ENCODE measurements around the gene PIGN. TPM values are rescaled to one million over a fixed set of nuclear protein-coding genes. Genes with fewer than 3 reads are reported as not detected.

PIGN gene
- total RNA-seq, 2 experiments from 2014 or later: 9.6 to 11.7 TPM

- Histone ChIP-seq H3K27me3 (ENCODE audit: control insufficient read depth in 1 of 2, insufficient read depth in 2 of 2, low read length in 2 of 2) (no peaks in the 10 kb centered on the region), H3K4me1 (ENCODE audit: insufficient read depth, low read length) (no peaks in the 10 kb centered on the region), H3K9me3 (ENCODE audit: control insufficient read depth in 1 of 2, insufficient read depth in 1 of 2, low read length in 2 of 2) (no peaks in the 10 kb centered on the region), H3K27ac (ENCODE audit: low read depth in 1 of 2, low read length in 2 of 2) (no peak overlapping the region), H3K4me3 (ENCODE audit: low read length) (no peak overlapping the region), H3K36me3 (ENCODE audit: insufficient read depth, low read length) (no peaks in the 10 kb centered on the region)
- Mint-ChIP-seq H3K36me3 (ENCODE audit: low read depth) (peaks cover 28% of the 10 kb centered on the region), H3K27me3 (no peaks in the 10 kb centered on the region), H3K9me3 (no peaks in the 10 kb centered on the region), H3K4me3 (no peak overlapping the region), H3K27ac (no peak overlapping the region), H3K4me1 (ENCODE audit: low read depth) (no peaks in the 10 kb centered on the region)
- CTCF ChIA-PET: no interaction called here
- TF ChIP-seq CTCF (IDR thresholded peaks at IDR 0.05): no peak
- intact Hi-C loops (cut with DNase I, micrococcal nuclease): no loop called here
- no peak for ATAC-seq (ENCODE audit: poor library complexity)
- no peak for DNase-seq
- POLR2A ChIA-PET: no interaction called here
Measured at GRCh38 chr18:62151068-62151771, 35.6 kb downstream of the PIGN start.

- CTCF ChIA-PET: no interaction called here
Measured at GRCh38 chr18:62144338-62144737, 42.5 kb downstream of the PIGN start.

DNA sequence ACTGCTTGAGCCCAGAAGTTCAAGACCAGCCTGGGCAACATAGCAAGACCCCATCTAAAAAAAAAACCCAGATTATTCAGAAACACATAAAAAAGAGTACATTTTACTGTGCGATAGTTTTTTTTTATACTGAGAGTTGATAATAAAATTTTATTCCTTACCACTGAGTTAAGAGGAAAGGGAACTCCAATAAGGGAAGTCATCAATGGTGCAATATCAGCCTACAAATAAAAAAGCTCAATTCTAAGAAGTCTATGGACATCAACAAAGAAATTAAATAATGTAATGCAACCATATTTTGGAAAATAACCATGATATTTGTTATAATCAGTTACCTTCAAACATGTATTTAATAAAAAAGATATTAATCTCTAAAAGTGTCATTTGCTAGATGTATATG is 46.6 kb downstream of the PIGN start:
- POLR2A ChIA-PET: no interaction called here
- Mint-ChIP-seq H3K27ac (no peak overlapping the region), H3K36me3 (ENCODE audit: low read depth) (peaks cover 35% of the 10 kb centered on the region), H3K9me3 (no peaks in the 10 kb centered on the region), H3K4me1 (ENCODE audit: low read depth) (no peaks in the 10 kb centered on the region), H3K4me3 (no peak overlapping the region), H3K27me3 (no peaks in the 10 kb centered on the region)
- ATAC-seq (ENCODE audit: poor library complexity) (no peak), DNase-seq (no peak)
- H3K27ac ChIP-seq (ENCODE audit: low read depth in 1 of 2, low read length in 2 of 2): no peak overlapping the region
- no peak for TF ChIP-seq CTCF (IDR thresholded peaks at IDR 0.05)
- CTCF ChIA-PET: interaction anchor here (1.2 kb wide), 1 partner anchor 9 kb away, joined by 3 read pairs; no protein-coding TSS in a partner anchor
- H3K27me3 ChIP-seq (ENCODE audit: control insufficient read depth in 1 of 2, insufficient read depth in 2 of 2, low read length in 2 of 2): no peaks in the 10 kb centered on the region
- H3K36me3 ChIP-seq (ENCODE audit: insufficient read depth, low read length): peaks cover 26% of the 10 kb centered on the region
- no peak overlapping the region for H3K4me3 ChIP-seq (ENCODE audit: low read length)
- no peaks in the 10 kb centered on the region for H3K4me1 ChIP-seq (ENCODE audit: insufficient read depth, low read length)
- intact Hi-C loops (cut with DNase I, micrococcal nuclease): no loop called here
- H3K9me3 ChIP-seq (ENCODE audit: control insufficient read depth in 1 of 2, insufficient read depth in 1 of 2, low read length in 2 of 2): no peaks in the 10 kb centered on the region

More at GRCh38 chr18:62144338-62144737, 42.5 kb downstream of the PIGN start:
- H3K36me3 ChIP-seq (ENCODE audit: insufficient read depth, low read length): peaks cover 19% of the 10 kb centered on the region
- TF ChIP-seq CTCF (IDR thresholded peaks at IDR 0.05): no peak
- no peaks in the 10 kb centered on the region for H3K4me1 Mint-ChIP-seq (ENCODE audit: low read depth)
- no peaks in the 10 kb centered on the region for H3K9me3 Mint-ChIP-seq
- DNase-seq (no peak), ATAC-seq (ENCODE audit: poor library complexity) (no peak)
- no peaks in the 10 kb centered on the region for H3K4me1 ChIP-seq (ENCODE audit: insufficient read depth, low read length)
- H3K4me3 Mint-ChIP-seq: no peak overlapping the region
- H3K27ac ChIP-seq (ENCODE audit: low read depth in 1 of 2, low read length in 2 of 2): no peak overlapping the region
- H3K4me3 ChIP-seq (ENCODE audit: low read length): no peak overlapping the region
- POLR2A ChIA-PET: no interaction called here
- peaks cover 34% of the 10 kb centered on the region for H3K36me3 Mint-ChIP-seq (ENCODE audit: low read depth)
- H3K27me3 Mint-ChIP-seq: no peaks in the 10 kb centered on the region
- no peaks in the 10 kb centered on the region for H3K27me3 ChIP-seq (ENCODE audit: control insufficient read depth in 1 of 2, insufficient read depth in 2 of 2, low read length in 2 of 2)
- H3K9me3 ChIP-seq (ENCODE audit: control insufficient read depth in 1 of 2, insufficient read depth in 1 of 2, low read length in 2 of 2): no peaks in the 10 kb centered on the region
- intact Hi-C loops (cut with DNase I, micrococcal nuclease): no loop called here
- no peak overlapping the region for H3K27ac Mint-ChIP-seq
